Motor neuron (in vitro differentiated cells): ENCODE measurements around the gene PTPRM. TPM values are rescaled to one million over a fixed set of nuclear protein-coding genes. Genes with fewer than 3 reads are reported as not detected.
A peak's percentile ranks its signal among the peaks of the same experiment; 100 is the strongest.
"Not testable (repeated sequence)": the region's sequence is repeated elsewhere in the genome, so short reads cannot be mapped to it uniquely, and the experiment has no call there.

Experiments
- ATAC-seq, 8 experiments: fragments of 200-7000 bp; cut with Tn5 transposase; replicated peaks in 6 of 8; 2 replicates each; pipeline ENCODE4 v1.8.0; 2021; ENCODE audit warnings: mild to moderate bottlenecking in 8 of 8, moderate library complexity in 8 of 8
- H3K27ac ChIP-seq, 2 donors: fragments of 250-450 bp; sonication (Bioruptor Pico); 2 replicates each; pipeline ENCODE4 v1.9.0; 2021; ENCODE audit warnings: antibody characterized with exemption in 2 of 2, mild to moderate bottlenecking in 2 of 2, moderate library complexity in 1 of 2
- H3K4me1 ChIP-seq, 2 donors: fragments of 250-450 bp; sonication (Bioruptor Pico); replicated peaks in 1 of 2; 2 replicates each; pipeline ENCODE4 v1.6.1; 2021; ENCODE audit warnings: antibody characterized with exemption in 2 of 2, mild to moderate bottlenecking in 2 of 2, moderate library complexity in 1 of 2
- H3K4me3 ChIP-seq, 5 donors: fragments of 250-450 bp; sonication (Bioruptor Pico); 2 replicates each; pipeline ENCODE4 v1.9.0; 2021; ENCODE audit warnings: antibody characterized with exemption in 5 of 5, mild to moderate bottlenecking in 5 of 5, moderate library complexity in 4 of 5
- WGBS, 10 experiments: fragments of 450-650 bp; shearing (Covaris generic); methylation state at CpG; one replicate each; pipeline ENCODE4 v1.0.0; 2022; 5-methylcytosine and 5-hydroxymethylcytosine counted together
- in situ Hi-C, 9 experiments: fragments of 400-800 bp; cut with MboI; loops; one replicate each; pipeline ENCODE4 v1.15.0; 2021; ENCODE audit warnings: low sequenced_read_pairs in 9 of 9, low pct_unique_long_range_greater_than_20kb in 2 of 9; ENCODE audit not compliant: unreplicated experiment in 9 of 9
- total RNA-seq, 8 experiments: library from RNA; unstranded; fragments of 300-600 nt; gene quantifications; 2 replicates each; pipeline versions ENCODE4 v1.2.3 to v1.2.4, GENCODE V29; 2022

The PTPRM gene
- total RNA-seq, 8 experiments from 2014 or later: 12.9 to 106 (median 66.9) TPM

DNA sequence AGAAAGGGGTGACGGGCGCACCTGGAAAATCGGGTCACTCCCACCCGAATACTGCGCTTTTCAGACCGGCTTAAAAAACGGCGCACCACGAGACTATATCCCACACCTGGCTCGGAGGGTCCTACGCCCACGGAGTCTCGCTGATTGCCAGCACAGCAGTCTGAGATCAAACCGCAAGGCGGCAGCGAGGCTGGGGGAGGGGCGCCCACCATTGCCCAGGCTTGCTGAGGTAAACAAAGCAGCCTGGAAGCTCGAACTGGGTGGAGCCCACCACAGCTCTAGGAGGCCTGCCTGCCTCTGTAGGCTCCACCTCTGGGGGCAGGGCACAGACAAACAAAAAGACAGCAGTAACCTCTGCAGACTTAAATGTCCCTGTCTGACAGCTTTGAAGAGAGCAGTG, 399.6 kb downstream of the PTPRM start:
- H3K4me3 ChIP-seq, in situ Hi-C loops, H3K27ac ChIP-seq, ATAC-seq: not testable (repeated sequence)
- no CpG with 5 or more reads among the region's 18 CpGs for WGBS, 10 experiments
- H3K4me1 ChIP-seq: peaks cover 0 to 20% of the 10 kb centered on the region in 2 donors

- H3K4me1 ChIP-seq: peaks cover 6 to 11% of the 10 kb centered on the region in 2 donors
- no peak overlapping the region for H3K27ac ChIP-seq
- no peak for ATAC-seq
- H3K4me3 ChIP-seq: no peak overlapping the region
- WGBS, 10 experiments: 80 to 94% (median 91%) methylated on average over 2 to 6 of the region's 6 CpGs
- in situ Hi-C loops: no loop called here
Measured at GRCh38 chr18:7974200-7974874, 407.2 kb downstream of the PTPRM start.

- no peak for ATAC-seq
- Histone ChIP-seq H3K4me3 (no peak overlapping the region), H3K27ac (no peak overlapping the region), H3K4me1 (peaks cover 6 to 13% of the 10 kb centered on the region in 2 donors)
- in situ Hi-C loops: no loop called here
- 67 to 100% (median 94%) methylated on average over 1 to 4 of the region's 4 CpGs; no CpG with 5 or more reads in 2 of the 10 experiments for WGBS, 10 experiments
Measured at GRCh38 chr18:7977897-7978296, 410.8 kb downstream of the PTPRM start.

DNA sequence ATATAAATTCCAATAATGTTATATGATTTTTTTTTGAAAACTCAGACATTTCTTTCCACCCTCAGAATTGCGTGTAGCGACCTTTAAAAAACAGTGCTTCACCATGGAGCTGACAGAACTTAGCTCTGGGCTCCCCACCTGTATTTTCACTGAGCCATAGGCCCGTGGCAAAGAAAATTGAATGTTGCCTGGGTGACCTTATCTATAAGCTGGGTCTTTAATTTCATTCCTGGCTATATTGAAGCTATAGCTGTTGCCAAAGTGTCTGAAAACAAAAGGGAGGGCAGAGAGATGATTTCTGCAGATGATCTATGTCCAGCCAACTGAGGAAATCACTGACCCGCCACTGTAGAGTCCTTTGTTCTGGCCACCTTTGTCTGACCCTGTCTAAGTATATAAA, 411.7 kb downstream of the PTPRM start:
- H3K27ac ChIP-seq: peak overlapping the region in 1 of 2 donors; percentile 23
- 67 to 100% (median 90%) methylated on average over 1 to 4 of the region's 4 CpGs; no CpG with 5 or more reads in 1 of the 10 experiments for WGBS, 10 experiments
- peaks cover 6 to 14% of the 10 kb centered on the region in 2 donors for H3K4me1 ChIP-seq
- in situ Hi-C loops: no loop called here
- no peak overlapping the region for H3K4me3 ChIP-seq
- ATAC-seq: no peak

GRCh38 chr18:7979714-7980113, 412.6 kb downstream of the PTPRM start:
- in situ Hi-C loops: no loop called here
- no peak for ATAC-seq
- 80 to 100% (median 99%) methylated on average over 1 to 6 of the region's 8 CpGs; no CpG with 5 or more reads in 4 of the 10 experiments for WGBS, 10 experiments
- H3K4me1 ChIP-seq: peaks cover 6 to 19% of the 10 kb centered on the region in 2 donors
- H3K27ac ChIP-seq: no peak overlapping the region
- no peak overlapping the region for H3K4me3 ChIP-seq

DNA sequence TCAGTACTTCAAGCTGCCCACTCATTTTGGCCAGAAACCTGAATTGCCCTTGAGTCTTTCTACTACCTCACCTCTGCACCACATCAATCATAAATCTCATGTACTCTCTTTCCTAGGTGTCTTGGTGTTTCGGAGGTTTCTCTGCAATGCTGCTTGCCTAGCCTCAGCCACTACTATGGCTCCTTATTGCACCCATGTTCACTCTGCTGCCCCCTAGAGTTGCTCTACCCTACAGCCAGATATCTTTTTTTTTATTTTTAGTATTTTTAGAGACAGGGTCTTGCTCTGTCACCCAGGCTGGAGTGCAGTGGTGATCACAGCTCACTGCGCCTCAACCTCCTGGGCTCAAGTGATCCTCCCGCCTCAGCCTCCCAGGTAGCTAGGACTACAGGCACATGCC, 413.0 kb downstream of the PTPRM start:
- Histone ChIP-seq H3K27ac (no peak overlapping the region), H3K4me3 (no peak overlapping the region), H3K4me1 (peaks cover 6 to 19% of the 10 kb centered on the region in 2 donors)
- in situ Hi-C loops: no loop called here
- no peak for ATAC-seq
- WGBS, 10 experiments: 50 to 100% (median 98%) methylated on average over 1 to 3 of the region's 3 CpGs; no CpG with 5 or more reads in 2 of the 10 experiments

- Histone ChIP-seq H3K4me3 (no peak overlapping the region), H3K27ac (no peak overlapping the region), H3K4me1 (peaks cover 6 to 19% of the 10 kb centered on the region in 2 donors)
- in situ Hi-C loops: no loop called here
- 45 to 100% (median 90%) methylated on average over 1 to 4 of the region's 4 CpGs; no CpG with 5 or more reads in 6 of the 10 experiments for WGBS, 10 experiments
- no peak for ATAC-seq
Measured at GRCh38 chr18:7980656-7981055, 413.5 kb downstream of the PTPRM start.

GRCh38 chr18:7982216-7982615, 415.1 kb downstream of the PTPRM start:
- no peak for ATAC-seq
- H3K27ac ChIP-seq: no peak overlapping the region
- H3K4me1 ChIP-seq: peaks cover 6 to 19% of the 10 kb centered on the region in 2 donors
- in situ Hi-C loops: no loop called here
- no peak overlapping the region for H3K4me3 ChIP-seq

GRCh38 chr18:7987284-7987976, 420.3 kb downstream of the PTPRM start:
- peak in 2 of 8 experiments; percentile 45 to 54 for ATAC-seq
- peaks cover 0 to 25% of the 10 kb centered on the region in 2 donors for H3K4me1 ChIP-seq
- no peak overlapping the region for H3K27ac ChIP-seq
- H3K4me3 ChIP-seq: no peak overlapping the region
- WGBS, 10 experiments: 0 to 100% (median 80%) methylated on average over 1 to 3 of the region's 3 CpGs; no CpG with 5 or more reads in 3 of the 10 experiments
- in situ Hi-C loops: no loop called here

- Histone ChIP-seq H3K27ac (peak overlapping the region in 1 of 2 donors; percentile 26), H3K4me3 (no peak overlapping the region), H3K4me1 (peaks cover 0 to 19% of the 10 kb centered on the region in 2 donors)
- in situ Hi-C loops: no loop called here
- peak in 5 of 8 experiments; percentile 87 to 100 (median 99) for ATAC-seq
- WGBS, 10 experiments: 14 to 80% (median 50%) methylated on average over 1 of the region's 1 CpG; no CpG with 5 or more reads in 5 of the 10 experiments
Measured at GRCh38 chr18:7990670-7991069, 423.6 kb downstream of the PTPRM start.

DNA sequence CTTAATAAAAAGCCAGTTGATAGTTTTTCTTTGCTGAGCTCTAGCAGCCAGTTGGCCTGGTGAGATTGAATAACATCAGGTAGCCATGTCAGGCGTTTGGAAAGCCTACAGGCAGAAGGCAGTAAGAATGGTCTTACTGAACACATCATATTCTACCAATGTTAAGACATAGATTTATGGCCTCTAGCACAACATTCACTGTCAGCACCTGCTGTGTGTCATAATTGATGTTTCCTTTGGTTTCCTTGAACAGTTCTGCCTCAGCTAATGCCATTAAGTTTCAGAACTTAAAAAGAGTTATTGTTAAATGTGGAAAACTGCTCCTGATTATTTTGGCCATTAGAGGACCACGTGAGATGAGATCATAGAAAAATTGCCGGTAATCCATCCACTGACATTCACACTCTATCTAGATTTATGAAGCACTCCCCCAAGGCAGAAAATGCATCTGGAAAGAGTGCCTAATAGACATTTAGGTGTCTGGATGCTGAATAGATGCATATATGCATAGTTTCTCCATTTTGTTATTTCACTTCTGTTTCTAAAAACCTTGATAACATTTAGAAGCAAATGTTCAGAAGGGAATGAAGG, 434.7 kb downstream of the PTPRM start:
- ATAC-seq: peak; percentile 12 to 87 (median 64)
- Histone ChIP-seq H3K4me3 (no peak overlapping the region), H3K27ac (peak overlapping the region in 1 of 2 donors; percentile 48), H3K4me1 (peaks cover 46 to 68% of the 10 kb centered on the region in 2 donors)
- 7 to 63% (median 43%) methylated on average over 1 to 3 of the region's 3 CpGs; no CpG with 5 or more reads in 1 of the 10 experiments for WGBS, 10 experiments
- in situ Hi-C loops: loop anchor here in 1 of 9 experiments (25.0 kb wide), 1 partner anchor 90 kb away; no protein-coding TSS in a partner anchor

GRCh38 chr18:8003878-8004675, 437.0 kb downstream of the PTPRM start:
- no peak overlapping the region for H3K4me3 ChIP-seq
- H3K27ac ChIP-seq: no peak overlapping the region
- peaks cover 62 to 88% of the 10 kb centered on the region in 2 donors for H3K4me1 ChIP-seq
- 40 to 91% (median 70%) methylated on average over 1 to 6 of the region's 6 CpGs for WGBS, 10 experiments
- peak in 3 of 8 experiments; percentile 34 to 62 (median 62) for ATAC-seq
- in situ Hi-C loops: loop anchor here in 1 of 9 experiments (25.0 kb wide), 1 partner anchor 92 kb away; no protein-coding TSS in a partner anchor
